Measurements from ENCODE around the gene RYR1. TPM values are rescaled to one million over a fixed set of nuclear protein-coding genes. Genes with fewer than 3 reads are reported as not detected.

The RYR1 gene
- total and polyA plus RNA-seq, 10 of the 15 experiments (the other 5 are each of a cell fraction or from before 2014, with no cell fraction given), result under 0.01 to 0.32 (median 0.07) TPM; not detected in 1

GRCh38 chr19:38539751-38540150 is 106.3 kb downstream of the RYR1 start:
- Histone ChIP-seq H3K9me3 (replicated peaks; ENCODE audit: control insufficient read depth, insufficient read depth, low read length) (peaks cover 9% of the 10 kb centered on the region; the same call in 2 of the 3 replicates), H3K4me1 (ENCODE audit: control insufficient read depth, insufficient read depth, low read length) (peaks cover 3% of the 10 kb centered on the region; the same call in 1 of the 2 replicates), H4K20me1 (ENCODE audit: control insufficient read depth, insufficient read depth) (no peaks in the 10 kb centered on the region), H3K9ac (ENCODE audit: control insufficient read depth, insufficient read depth, low read length) (no peak overlapping the region), H3K79me2 (ENCODE audit: control insufficient read depth, insufficient read depth, low read length) (no peaks in the 10 kb centered on the region), H3K27ac (ENCODE audit: control insufficient read depth, insufficient read depth) (no peak overlapping the region), H2AFZ (ENCODE audit: control insufficient read depth, low read depth, low read length) (no peak overlapping the region), H3K4me2 (ENCODE audit: control insufficient read depth, insufficient read depth) (no peak overlapping the region), H3K27me3 (replicated peaks in 1 of 2; ENCODE audit: control insufficient read depth in 2 of 2, insufficient read depth in 2 of 2, low read length in 1 of 2) (no peaks in the 10 kb centered on the region), H3K36me3 (ENCODE audit: control insufficient read depth in 2 of 2, insufficient read depth in 2 of 2, low read length in 1 of 2) (no peaks in the 10 kb centered on the region), H3K4me3 (no peak overlapping the region)
- no TSS peak for BruUV-seq (replicated peaks)
- in situ Hi-C loops (cut with MboI), result no loop called here
- ChIA-PET POLR2A (no interaction called here), SMC1A (ENCODE audit: uncharacterized antibody, unreplicated experiment) (no interaction called here), RAD21 (ENCODE audit: unreplicated experiment) (interaction anchor here (0.6 kb wide), 1 partner anchor 42 kb away, joined by 3 read pairs; no protein-coding TSS in a partner anchor), CTCF (no interaction called here)
- TF ChIP-seq YBX1 (IDR thresholded peaks at IDR 0.05) (no peak), KLF5 (IDR thresholded peaks at IDR 0.05; ENCODE audit: partially characterized antibody) (no peak), NBN (IDR thresholded peaks at IDR 0.05) (no peak), BACH1 (IDR thresholded peaks at IDR 0.05; ENCODE audit: borderline replicate concordance) (no peak), SUZ12 (IDR thresholded peaks at IDR 0.05; ENCODE audit: unreplicated experiment) (no peak), MYB (IDR thresholded peaks at IDR 0.05; ENCODE audit: borderline replicate concordance, low read depth, low read length) (no peak), JUNB (IDR thresholded peaks at IDR 0.05) (no peak), STAT1 (conservative IDR thresholded peaks at IDR 0.05) (no peak), ZBED1 (IDR thresholded peaks at IDR 0.05; ENCODE audit: borderline replicate concordance) (no peak), POLR2AphosphoS2 (IDR thresholded peaks at IDR 0.05; ENCODE audit: low read depth, low read length) (no peak), NRF1 (conservative IDR thresholded peaks at IDR 0.05; ENCODE audit: low read depth, low read length) (no peak), IRF4 (IDR thresholded peaks at IDR 0.05; ENCODE audit: low read depth, low read length) (no peak), MAX (IDR thresholded peaks at IDR 0.05; ENCODE audit: low read depth, low read length) (no peak), ZNF384 (IDR thresholded peaks at IDR 0.05; ENCODE audit: borderline replicate concordance, low read depth, low read length) (no peak)
- TF ChIP-seq, protein P1, sequence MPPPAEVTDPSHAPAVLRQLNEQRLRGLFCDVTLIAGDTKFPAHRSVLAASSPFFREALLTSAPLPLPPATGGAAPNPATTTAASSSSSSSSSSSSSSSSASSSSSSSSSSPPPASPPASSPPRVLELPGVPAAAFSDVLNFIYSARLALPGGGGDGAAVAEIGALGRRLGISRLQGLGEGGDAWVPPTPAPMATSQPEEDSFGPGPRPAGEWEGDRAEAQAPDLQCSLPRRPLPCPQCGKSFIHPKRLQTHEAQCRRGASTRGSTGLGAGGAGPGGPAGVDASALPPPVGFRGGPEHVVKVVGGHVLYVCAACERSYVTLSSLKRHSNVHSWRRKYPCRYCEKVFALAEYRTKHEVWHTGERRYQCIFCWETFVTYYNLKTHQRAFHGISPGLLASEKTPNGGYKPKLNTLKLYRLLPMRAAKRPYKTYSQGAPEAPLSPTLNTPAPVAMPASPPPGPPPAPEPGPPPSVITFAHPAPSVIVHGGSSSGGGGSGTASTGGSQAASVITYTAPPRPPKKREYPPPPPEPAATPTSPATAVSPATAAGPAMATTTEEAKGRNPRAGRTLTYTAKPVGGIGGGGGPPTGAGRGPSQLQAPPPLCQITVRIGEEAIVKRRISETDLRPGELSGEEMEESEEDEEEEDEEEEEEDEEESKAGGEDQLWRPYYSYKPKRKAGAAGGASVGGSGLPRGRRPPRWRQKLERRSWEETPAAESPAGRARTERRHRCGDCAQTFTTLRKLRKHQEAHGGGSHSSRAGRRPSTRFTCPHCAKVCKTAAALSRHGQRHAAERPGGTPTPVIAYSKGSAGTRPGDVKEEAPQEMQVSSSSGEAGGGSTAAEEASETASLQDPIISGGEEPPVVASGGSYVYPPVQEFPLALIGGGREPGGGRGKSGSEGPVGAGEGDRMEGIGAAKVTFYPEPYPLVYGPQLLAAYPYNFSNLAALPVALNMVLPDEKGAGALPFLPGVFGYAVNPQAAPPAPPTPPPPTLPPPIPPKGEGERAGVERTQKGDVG (CRISPR knock-in tag; IDR thresholded peaks at IDR 0.05), result no peak
- TF ChIP-seq, protein P2, sequence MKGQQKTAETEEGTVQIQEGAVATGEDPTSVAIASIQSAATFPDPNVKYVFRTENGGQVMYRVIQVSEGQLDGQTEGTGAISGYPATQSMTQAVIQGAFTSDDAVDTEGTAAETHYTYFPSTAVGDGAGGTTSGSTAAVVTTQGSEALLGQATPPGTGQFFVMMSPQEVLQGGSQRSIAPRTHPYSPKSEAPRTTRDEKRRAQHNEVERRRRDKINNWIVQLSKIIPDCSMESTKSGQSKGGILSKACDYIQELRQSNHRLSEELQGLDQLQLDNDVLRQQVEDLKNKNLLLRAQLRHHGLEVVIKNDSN (IDR thresholded peaks at IDR 0.05; ENCODE audit: borderline replicate concordance, extremely low read length, insufficient read depth, low read depth, low read length), result no peak
- WGBS (ENCODE audit: insufficient coverage, insufficient replicate concordance, low lambda C conversion rate, missing lambda C conversion rate), result 0% methylated on average over 1 of the region's 1 CpG
- intact Hi-C loops (cut with micrococcal nuclease; ENCODE audit: unreplicated experiment), result loop anchor here (10.0 kb wide), 1 partner anchor 295 kb away; the partner anchor contains the start of gene ECH1
- no peak for DNase-seq (ENCODE audit: low read depth, low spot score)
- no peak for FAIRE-seq
- ATAC-seq, result no peak
